ENCODE data around the gene NINL.

DNA sequence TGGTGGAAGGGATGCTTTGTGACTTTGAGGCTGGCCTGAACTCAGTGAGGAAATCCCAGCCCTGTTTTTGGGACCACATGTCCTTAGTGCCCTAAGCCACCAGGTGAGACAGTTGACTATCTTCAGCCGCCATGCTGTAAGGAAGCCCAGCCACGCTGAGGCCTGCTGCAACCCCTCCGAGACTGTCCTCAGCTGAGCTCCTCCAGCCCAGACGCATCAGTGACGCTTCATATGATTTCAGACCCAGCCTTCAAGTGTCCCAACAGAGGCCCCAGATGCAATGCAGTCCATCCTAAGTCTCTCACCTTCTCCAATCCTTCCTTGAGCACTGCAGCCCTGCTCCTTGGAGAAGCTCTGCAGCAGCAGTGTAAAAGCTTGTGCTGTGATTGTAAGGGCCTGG is 76.2 kb downstream of the NINL start:
- TF ChIP-seq YY1 (IDR thresholded peaks at IDR 0.05; ENCODE audit: insufficient read depth, insufficient read length) (no peak), SUZ12 (IDR thresholded peaks at IDR 0.05; ENCODE audit: extremely low read depth, insufficient read depth, insufficient read length) (no peak), ZNF274 (IDR thresholded peaks at IDR 0.05; ENCODE audit: low read depth, low read length) (no peak)
